IMR-90 (cell line): ENCODE results near the gene ZNF570. TPM values are rescaled to one million over a fixed set of nuclear protein-coding genes. Genes with fewer than 3 reads are reported as not detected.

Experiments used
- ATAC-seq: fragments of 200-7000 bp; cut with Tn5 transposase; 2 replicates; pipeline ENCODE4 v1.9.1; 2020; ENCODE audit warnings: low read depth, mild to moderate bottlenecking, moderate library complexity
- BruUV-seq: library from RNA; stranded (reverse); fragments of 400-500 nt; replicated peaks from 2 replicates; lab custom pipeline; 2021; lab: Mats Ljungman, UMichigan
- CTCF ChIA-PET: fragments of 300-600 bp; formaldehyde crosslinking; extraction: SDS; loops from one replicate; lab custom pipeline; 2021; ENCODE audit warnings: antibody characterized with exemption; lab: Yijun Ruan, JAX
- POLR2A ChIA-PET: fragments of 300-600 bp; sonication (Branson Sonifier 250); formaldehyde crosslinking; loops from one replicate; lab custom pipeline; 2022; ENCODE audit warnings: antibody characterized with exemption; ENCODE audit not compliant: unreplicated experiment; lab: Charles Lee
- DNase-seq: peaks from one replicate; pipeline ENCODE4 v3.0.0; 2013
- H2AFZ ChIP-seq: replicated peaks from 2 replicates; pipeline ENCODE3; 2013; ENCODE audit warnings: low read length, mild to moderate bottlenecking; ENCODE audit not compliant: poor library complexity
- H2AK5ac ChIP-seq: 2 replicates; pipeline ENCODE4 v1.6.1; 2013; ENCODE audit warnings: low read depth, low read length, inconsistent platforms
- H2AK9ac ChIP-seq: replicated peaks from 2 replicates; pipeline ENCODE3; 2013; ENCODE audit warnings: mild to moderate bottlenecking, low read depth, low read length, moderate library complexity; ENCODE audit not compliant: poor library complexity
- H2BK120ac ChIP-seq: 2 replicates; pipeline ENCODE4 v1.6.1; 2013; ENCODE audit warnings: low read depth, low read length, inconsistent platforms
- H2BK15ac ChIP-seq: 3 replicates; pipeline ENCODE4 v1.6.1; 2013; ENCODE audit warnings: low read depth, low read length, inconsistent platforms
- H2BK20ac ChIP-seq: 2 replicates; pipeline ENCODE4 v1.6.1; 2013; ENCODE audit warnings: low read depth, mild to moderate bottlenecking, inconsistent platforms, low read length, moderate library complexity
- H2BK5ac ChIP-seq: 2 replicates; pipeline ENCODE4 v1.6.1; 2013; ENCODE audit warnings: mild to moderate bottlenecking, low read depth, low read length, inconsistent platforms; ENCODE audit not compliant: poor library complexity, severe bottlenecking
- H3K14ac ChIP-seq: replicated peaks from 2 replicates; pipeline ENCODE4 v1.6.1; 2013; ENCODE audit warnings: low read depth, low read length, inconsistent platforms
- H3K18ac ChIP-seq: 2 replicates; pipeline ENCODE4 v1.6.1; 2013; ENCODE audit warnings: low read depth, low read length, control low read depth
- H3K23ac ChIP-seq: 2 replicates; pipeline ENCODE4 v1.6.1; 2013; ENCODE audit warnings: low read depth, low read length, inconsistent platforms
- H3K27ac ChIP-seq: 2 replicates; pipeline ENCODE4 v1.5.1; 2013; ENCODE audit warnings: mild to moderate bottlenecking, control low read depth, low read length; ENCODE audit not compliant: insufficient read depth
- H3K27me3 ChIP-seq: 2 replicates; pipeline ENCODE4 v1.6.1; 2013; ENCODE audit warnings: low read length; ENCODE audit not compliant: control insufficient read depth, insufficient read depth
- H3K36me3 ChIP-seq: 2 replicates; pipeline ENCODE4 v1.6.1; 2013; ENCODE audit warnings: low read length, mixed read lengths; ENCODE audit not compliant: control insufficient read depth, insufficient read depth
- H3K4ac ChIP-seq: 2 replicates; pipeline ENCODE4 v1.6.1; 2013; ENCODE audit warnings: low read depth, low read length, inconsistent platforms
- H3K4me1 ChIP-seq: 2 replicates; pipeline ENCODE4 v1.6.1; 2013; ENCODE audit warnings: low read length, mixed read lengths; ENCODE audit not compliant: control insufficient read depth, insufficient read depth
- H3K4me2 ChIP-seq: 2 replicates; pipeline ENCODE4 v1.6.1; 2013; ENCODE audit warnings: low read depth, mild to moderate bottlenecking, control low read depth, low read length, moderate library complexity
- H3K4me3 ChIP-seq: 2 replicates; pipeline ENCODE4 v1.5.1; 2013; ENCODE audit warnings: low read depth, mild to moderate bottlenecking, control low read depth, low read length, moderate library complexity; ENCODE audit not compliant: insufficient read depth
- H3K56ac ChIP-seq: 2 replicates; pipeline ENCODE4 v1.6.1; 2013; ENCODE audit warnings: low read length, inconsistent platforms; ENCODE audit not compliant: insufficient read depth; ENCODE audit errors: extremely low read depth
- H3K79me1 ChIP-seq, 2 experiments: 2 replicates each; pipeline ENCODE4 v1.6.1; 2013; ENCODE audit warnings: low read length in 2 of 2, inconsistent platforms in 1 of 2, low read depth in 1 of 2
- H3K9ac ChIP-seq: 2 replicates; pipeline ENCODE4 v1.6.1; 2013; ENCODE audit warnings: low read depth, low read length, control low read depth
- H3K9me1 ChIP-seq: 2 replicates; pipeline ENCODE4 v1.6.1; 2013; ENCODE audit warnings: low read length, inconsistent platforms; ENCODE audit not compliant: insufficient read depth
- H3K9me3 ChIP-seq: 2 replicates; pipeline ENCODE4 v1.6.1; 2013; ENCODE audit warnings: low read length; ENCODE audit not compliant: control insufficient read depth, insufficient read depth
- H4K20me1 ChIP-seq: 2 replicates; pipeline ENCODE4 v1.6.1; 2013; ENCODE audit warnings: low read length, inconsistent platforms; ENCODE audit not compliant: insufficient read depth
- H4K5ac ChIP-seq: 2 replicates; pipeline ENCODE4 v1.6.1; 2013; ENCODE audit warnings: mild to moderate bottlenecking, low read depth, low read length, control low read depth
- H4K8ac ChIP-seq, 2 experiments: 2 replicates each; pipeline ENCODE4 v1.6.1; 2013; ENCODE audit warnings: low read depth in 2 of 2, low read length in 2 of 2, control low read depth in 1 of 2, inconsistent platforms in 1 of 2
- H4K91ac ChIP-seq: 2 replicates; pipeline ENCODE4 v1.6.1; 2013; ENCODE audit warnings: low read depth, low read length, inconsistent platforms; ENCODE audit not compliant: insufficient read depth
- BHLHE40 ChIP-seq: fragments of 150-350 bp; IDR thresholded peaks from 2 replicates; pipeline ENCODE4 v1.6.1; 2016; ENCODE audit warnings: mild to moderate bottlenecking, low read depth, low read length
- CEBPB ChIP-seq: IDR thresholded peaks from 2 replicates; pipeline ENCODE4 v1.6.1; 2012; ENCODE audit warnings: low read depth, low read length, improper control_type of control experiment
- CHD1 ChIP-seq: IDR thresholded peaks from 2 replicates; pipeline ENCODE4 v1.6.1; 2012; ENCODE audit warnings: low read depth, low read length, improper control_type of control experiment
- FOS ChIP-seq: fragments of 150-350 bp; IDR thresholded peaks from 2 replicates; pipeline ENCODE4 v1.6.1; 2016; ENCODE audit warnings: low read depth, low read length
- MAZ ChIP-seq: IDR thresholded peaks from 2 replicates; pipeline ENCODE4 v1.6.1; 2012; ENCODE audit warnings: low read depth, mild to moderate bottlenecking, low read length, improper control_type of control experiment, moderate library complexity, borderline replicate concordance
- MXI1 ChIP-seq: IDR thresholded peaks from 2 replicates; pipeline ENCODE4 v1.6.1; 2012; ENCODE audit warnings: low read depth, mild to moderate bottlenecking, low read length, moderate library complexity, borderline replicate concordance
- NFE2L2 ChIP-seq: fragments of 150-350 bp; IDR thresholded peaks from 2 replicates; pipeline ENCODE4 v1.6.1; 2016; ENCODE audit warnings: low read depth, mild to moderate bottlenecking, low read length
- POLR2A ChIP-seq: IDR thresholded peaks from 2 replicates; pipeline ENCODE4 v1.6.1; 2012; ENCODE audit warnings: mild to moderate bottlenecking, low read depth, low read length
- RAD21 ChIP-seq: IDR thresholded peaks from 2 replicates; pipeline ENCODE4 v1.6.1; 2012; ENCODE audit warnings: low read length, improper control_type of control experiment
- RCOR1 ChIP-seq: IDR thresholded peaks from 2 replicates; pipeline ENCODE4 v1.6.1; 2012; ENCODE audit warnings: mild to moderate bottlenecking, low read length, improper control_type of control experiment; ENCODE audit not compliant: insufficient replicate concordance
- RFX5 ChIP-seq: IDR thresholded peaks from 2 replicates; pipeline ENCODE4 v1.8.0; 2012; ENCODE audit warnings: low read depth, mild to moderate bottlenecking, low read length, moderate library complexity
- SMC3 ChIP-seq: fragments of 150-350 bp; IDR thresholded peaks from 2 replicates; pipeline ENCODE4 v1.6.1; 2016; ENCODE audit warnings: low read depth, mild to moderate bottlenecking, antibody characterized with exemption, low read length, moderate library complexity
- WGBS, 2 experiments: methylation state at CpG; one replicate each; pipeline versions ENCODE4 v1.1.5 to v1.1.7; 2013; ENCODE audit warnings: missing lambda C conversion rate in 2 of 2; ENCODE audit not compliant: insufficient read length in 1 of 2; ENCODE audit errors: extremely low coverage in 2 of 2; 5-methylcytosine and 5-hydroxymethylcytosine counted together
- dilution Hi-C: fragments of 300-500 bp; cut with HindIII; formaldehyde crosslinking; loops from one replicate; pipeline ENCODE4 v1.14.3; 2018; ENCODE audit warnings: low sequenced_read_pairs; ENCODE audit not compliant: unreplicated experiment
- in situ Hi-C: fragments of 300-500 bp; cut with MboI; formaldehyde crosslinking; loops from 3 replicates; pipeline ENCODE4 v1.14.3; 2019; ENCODE audit warnings: low sequenced_read_pairs, inconsistent platforms, mixed read lengths
- intact Hi-C: fragments of 100-400 bp; cut with micrococcal nuclease; formaldehyde crosslinking; loops from 2 replicates; pipeline ENCODE4 v1.10.0; 2022
- polyA plus RNA-seq, 3 experiments: library from polyadenylated mRNA; depleted of rRNA; stranded (reverse); fragments of >200 nt; gene quantifications; 2 replicates each; pipeline ENCODE4 v1.2.3, GENCODE V29; 2012; ENCODE audit warnings: low replicate concordance in 1 of 3
- total RNA-seq: library from RNA; depleted of rRNA; stranded (reverse); fragments of >200 nt; gene quantifications from 2 replicates; pipeline ENCODE4 v1.2.3, GENCODE V29; 2012
- TF ChIP-seq, protein P1 (sequence below): conservative IDR thresholded peaks from 2 replicates; pipeline ENCODE4 v1.5.1; 2012; ENCODE audit warnings: mild to moderate bottlenecking, low read depth, low read length, improper control_type of control experiment
- TF ChIP-seq, protein P2 (sequence below): fragments of 150-350 bp; IDR thresholded peaks from 2 replicates; pipeline ENCODE4 v1.6.1; 2017; ENCODE audit warnings: mild to moderate bottlenecking, antibody characterized with exemption, low read length, low read depth
- TF ChIP-seq, protein P3 (sequence below): fragments of 150-350 bp; IDR thresholded peaks from 2 replicates; pipeline ENCODE4 v1.6.1; 2016; ENCODE audit warnings: low read depth, mild to moderate bottlenecking, low read length, moderate library complexity, borderline replicate concordance

The ZNF570 gene
- total and polyA plus RNA-seq, 2 of the 4 experiments (the other 2 are of a cell fraction) = 1.5 to 9.3 TPM

DNA sequence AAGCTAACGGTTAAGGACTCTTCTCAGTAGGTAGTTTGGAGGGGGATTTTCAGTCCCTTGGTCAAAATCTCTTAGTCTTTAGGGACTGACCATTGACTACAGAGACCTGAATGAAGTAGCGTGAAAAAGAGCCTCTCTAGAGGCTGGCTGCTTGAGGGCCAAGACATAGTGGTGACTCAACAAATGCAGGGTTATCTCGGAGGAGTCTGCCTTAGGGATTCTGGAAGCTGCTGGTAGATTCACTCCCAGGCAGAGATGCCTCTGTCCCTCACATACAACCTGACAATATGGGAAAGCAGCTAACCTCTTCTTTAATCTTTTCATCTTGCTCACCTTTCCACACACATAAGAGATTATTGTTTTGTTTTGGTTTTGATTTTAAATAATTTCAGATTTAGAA is 42.7 kb downstream of the ZNF570 start:
- Histone ChIP-seq H2AFZ (no peak overlapping the region), H3K14ac (no peak overlapping the region), H2BK120ac (no peak overlapping the region), H3K56ac (no peak overlapping the region), H3K9ac (no peak overlapping the region), H2AK5ac (no peak overlapping the region), H3K18ac (no peak overlapping the region), H2BK20ac (no peak overlapping the region), H4K8ac (no peak overlapping the region), H4K91ac (no peak overlapping the region), H3K4me2 (no peak overlapping the region), H3K79me1 (no peaks in the 10 kb centered on the region), H3K9me3 (peaks cover 4% of the 10 kb centered on the region; the same call in 1 of the 2 replicates), H3K27me3 (no peaks in the 10 kb centered on the region), H3K4me1 (no peaks in the 10 kb centered on the region), H3K4me3 (no peak overlapping the region), H2AK9ac (no peak overlapping the region), H3K23ac (no peak overlapping the region), H3K9me1 (no peaks in the 10 kb centered on the region), H2BK15ac (no peak overlapping the region), H3K4ac (no peak overlapping the region), H2BK5ac (no peak overlapping the region), H3K36me3 (0 out of 2 replicates have a peak, but pooled peaks cover 2% of the 10 kb centered on the region), H4K5ac (no peak overlapping the region), H3K27ac (no peak overlapping the region), H4K20me1 (no peaks in the 10 kb centered on the region)
- dilution Hi-C loops = no loop called here
- POLR2A ChIA-PET = no interaction called here
- intact Hi-C loops = no loop called here
- TF ChIP-seq CHD1 (no peak), MAZ (no peak), RFX5 (no peak), BHLHE40 (no peak), POLR2A (no peak), NFE2L2 (no peak), SMC3 (no peak), FOS (no peak), CEBPB (no peak), RAD21 (no peak), RCOR1 (no peak), MXI1 (no peak)
- TF ChIP-seq, protein P1, sequence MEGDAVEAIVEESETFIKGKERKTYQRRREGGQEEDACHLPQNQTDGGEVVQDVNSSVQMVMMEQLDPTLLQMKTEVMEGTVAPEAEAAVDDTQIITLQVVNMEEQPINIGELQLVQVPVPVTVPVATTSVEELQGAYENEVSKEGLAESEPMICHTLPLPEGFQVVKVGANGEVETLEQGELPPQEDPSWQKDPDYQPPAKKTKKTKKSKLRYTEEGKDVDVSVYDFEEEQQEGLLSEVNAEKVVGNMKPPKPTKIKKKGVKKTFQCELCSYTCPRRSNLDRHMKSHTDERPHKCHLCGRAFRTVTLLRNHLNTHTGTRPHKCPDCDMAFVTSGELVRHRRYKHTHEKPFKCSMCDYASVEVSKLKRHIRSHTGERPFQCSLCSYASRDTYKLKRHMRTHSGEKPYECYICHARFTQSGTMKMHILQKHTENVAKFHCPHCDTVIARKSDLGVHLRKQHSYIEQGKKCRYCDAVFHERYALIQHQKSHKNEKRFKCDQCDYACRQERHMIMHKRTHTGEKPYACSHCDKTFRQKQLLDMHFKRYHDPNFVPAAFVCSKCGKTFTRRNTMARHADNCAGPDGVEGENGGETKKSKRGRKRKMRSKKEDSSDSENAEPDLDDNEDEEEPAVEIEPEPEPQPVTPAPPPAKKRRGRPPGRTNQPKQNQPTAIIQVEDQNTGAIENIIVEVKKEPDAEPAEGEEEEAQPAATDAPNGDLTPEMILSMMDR = no peak
- TF ChIP-seq, protein P2, sequence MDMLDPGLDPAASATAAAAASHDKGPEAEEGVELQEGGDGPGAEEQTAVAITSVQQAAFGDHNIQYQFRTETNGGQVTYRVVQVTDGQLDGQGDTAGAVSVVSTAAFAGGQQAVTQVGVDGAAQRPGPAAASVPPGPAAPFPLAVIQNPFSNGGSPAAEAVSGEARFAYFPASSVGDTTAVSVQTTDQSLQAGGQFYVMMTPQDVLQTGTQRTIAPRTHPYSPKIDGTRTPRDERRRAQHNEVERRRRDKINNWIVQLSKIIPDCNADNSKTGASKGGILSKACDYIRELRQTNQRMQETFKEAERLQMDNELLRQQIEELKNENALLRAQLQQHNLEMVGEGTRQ = no peak
- TF ChIP-seq, protein P3, sequence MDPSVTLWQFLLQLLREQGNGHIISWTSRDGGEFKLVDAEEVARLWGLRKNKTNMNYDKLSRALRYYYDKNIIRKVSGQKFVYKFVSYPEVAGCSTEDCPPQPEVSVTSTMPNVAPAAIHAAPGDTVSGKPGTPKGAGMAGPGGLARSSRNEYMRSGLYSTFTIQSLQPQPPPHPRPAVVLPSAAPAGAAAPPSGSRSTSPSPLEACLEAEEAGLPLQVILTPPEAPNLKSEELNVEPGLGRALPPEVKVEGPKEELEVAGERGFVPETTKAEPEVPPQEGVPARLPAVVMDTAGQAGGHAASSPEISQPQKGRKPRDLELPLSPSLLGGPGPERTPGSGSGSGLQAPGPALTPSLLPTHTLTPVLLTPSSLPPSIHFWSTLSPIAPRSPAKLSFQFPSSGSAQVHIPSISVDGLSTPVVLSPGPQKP = no peak
- in situ Hi-C loops = no loop called here
- no TSS peak for BruUV-seq
- CTCF ChIA-PET = no interaction called here
- no peak for DNase-seq
- 70% methylated on average over 2 of the region's 3 CpGs; no CpG with 5 or more reads in 1 of the 2 experiments for WGBS, 2 experiments
- no peak for ATAC-seq
